ENCODE results near the gene HDDC2.

DNA sequence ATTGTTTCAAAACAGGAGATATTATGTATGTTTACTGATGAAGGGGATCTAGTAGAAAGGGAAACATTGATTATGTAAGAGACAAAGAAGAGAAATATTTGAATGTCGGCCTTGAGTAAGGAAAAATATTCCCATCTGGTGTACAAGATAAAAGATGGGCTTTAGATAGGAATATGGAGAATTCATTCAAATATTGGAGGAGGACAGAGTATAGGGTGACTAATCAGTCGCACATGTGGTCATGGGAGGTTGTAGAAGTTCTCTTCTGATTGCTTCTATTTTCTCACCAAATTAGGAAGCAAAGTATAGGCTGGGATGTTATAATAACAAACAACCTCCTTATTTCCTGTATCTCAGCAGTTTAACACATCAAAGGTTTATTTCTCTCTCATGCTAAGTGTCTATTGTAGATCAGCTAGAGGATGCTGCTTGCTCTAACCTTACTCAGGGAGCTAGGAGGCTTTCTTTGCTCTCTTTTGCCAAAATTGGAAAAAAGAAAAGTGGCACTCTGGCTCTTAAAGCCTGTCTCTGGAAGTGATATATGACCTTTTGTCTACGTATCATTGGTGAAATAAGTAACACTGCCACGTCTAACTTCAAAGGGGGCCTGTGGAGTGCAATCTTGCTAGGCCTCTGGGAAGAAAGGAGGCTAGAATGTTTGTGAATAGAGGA, 1.2 kb upstream of the HDDC2 start:
- no peak for TF ChIP-seq POLR2A (IDR thresholded peaks at IDR 0.05)
- TF ChIP-seq, protein P1, sequence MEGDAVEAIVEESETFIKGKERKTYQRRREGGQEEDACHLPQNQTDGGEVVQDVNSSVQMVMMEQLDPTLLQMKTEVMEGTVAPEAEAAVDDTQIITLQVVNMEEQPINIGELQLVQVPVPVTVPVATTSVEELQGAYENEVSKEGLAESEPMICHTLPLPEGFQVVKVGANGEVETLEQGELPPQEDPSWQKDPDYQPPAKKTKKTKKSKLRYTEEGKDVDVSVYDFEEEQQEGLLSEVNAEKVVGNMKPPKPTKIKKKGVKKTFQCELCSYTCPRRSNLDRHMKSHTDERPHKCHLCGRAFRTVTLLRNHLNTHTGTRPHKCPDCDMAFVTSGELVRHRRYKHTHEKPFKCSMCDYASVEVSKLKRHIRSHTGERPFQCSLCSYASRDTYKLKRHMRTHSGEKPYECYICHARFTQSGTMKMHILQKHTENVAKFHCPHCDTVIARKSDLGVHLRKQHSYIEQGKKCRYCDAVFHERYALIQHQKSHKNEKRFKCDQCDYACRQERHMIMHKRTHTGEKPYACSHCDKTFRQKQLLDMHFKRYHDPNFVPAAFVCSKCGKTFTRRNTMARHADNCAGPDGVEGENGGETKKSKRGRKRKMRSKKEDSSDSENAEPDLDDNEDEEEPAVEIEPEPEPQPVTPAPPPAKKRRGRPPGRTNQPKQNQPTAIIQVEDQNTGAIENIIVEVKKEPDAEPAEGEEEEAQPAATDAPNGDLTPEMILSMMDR (IDR thresholded peaks at IDR 0.05), result no peak

Measured in adrenal gland (tissue), 5 donors.